B cell (primary cell): ENCODE results near the gene ZNF705A. TPM values are rescaled to one million over a fixed set of nuclear protein-coding genes. Genes with fewer than 3 reads are reported as not detected.

ENCODE experiments used
- ATAC-seq: fragments of 200-7000 bp; cut with Tn5 transposase; one replicate; pipeline ENCODE4 v1.10.0; 2021; ENCODE audit warnings: low read depth, mild to moderate bottlenecking, moderate number of reproducible peaks, moderate library complexity
- CTCF ChIA-PET: fragments of 350-600 bp; sonication (Branson Sonifier 250); formaldehyde crosslinking; loops from one replicate; lab custom pipeline; 2021; ENCODE audit warnings: antibody characterized with exemption, inconsistent platforms; lab: Charles Lee
- POLR2A ChIA-PET: fragments of 350-600 bp; sonication (Branson Sonifier 250); formaldehyde crosslinking; loops from one replicate; lab custom pipeline; 2021; ENCODE audit warnings: antibody characterized with exemption; lab: Charles Lee
- DNase-seq: peaks from one replicate; pipeline ENCODE4 v3.0.0; 2013
- H2AFZ ChIP-seq: 2 replicates; pipeline ENCODE4 v1.6.1; 2012; ENCODE audit warnings: mild to moderate bottlenecking, low read depth, low read length; ENCODE audit not compliant: insufficient read depth, poor library complexity, severe bottlenecking
- H3K27ac ChIP-seq, 2 donors: 1 replicate in 1 of 2; 2 replicates in 1 of 2; pipeline ENCODE4 v1.5.1; 2012 to 2013; ENCODE audit warnings: low read length in 2 of 2, mild to moderate bottlenecking in 2 of 2, moderate library complexity in 1 of 2
- H3K27me3 ChIP-seq, 4 experiments: fragments of 200-600 bp in 1 of 4; sonication (generic) in 1 of 4; replicated peaks in 1 of 4; 1 replicate in 2 of 4; 2 replicates in 2 of 4; pipeline versions ENCODE4 v1.6.1 to v1.7.0; 2013 to 2016; ENCODE audit warnings: low read length in 3 of 4, mild to moderate bottlenecking in 2 of 4, mixed read lengths in 1 of 4, moderate library complexity in 1 of 4; ENCODE audit not compliant: insufficient read depth in 4 of 4, control insufficient read depth in 3 of 4; ENCODE audit errors: control extremely low read depth in 1 of 4
- H3K36me3 ChIP-seq, 2 experiments: replicated peaks in 1 of 2; 1 replicate in 1 of 2; 2 replicates in 1 of 2; pipeline versions ENCODE4 v1.6.1 to v1.7.1; 2013; ENCODE audit warnings: low read length in 1 of 2; ENCODE audit not compliant: insufficient read depth in 2 of 2, control insufficient read depth in 1 of 2; ENCODE audit errors: control extremely low read depth in 1 of 2, extremely low read depth in 1 of 2
- H3K4me1 ChIP-seq, 2 donors: fragments of 200-600 bp in 1 of 2; sonication (generic) in 1 of 2; 1 replicate in 1 of 2; 2 replicates in 1 of 2; pipeline versions ENCODE4 v1.5.1 to v1.6.1; 2013 to 2017; ENCODE audit warnings: low read length in 2 of 2; ENCODE audit not compliant: control insufficient read depth in 2 of 2, insufficient read depth in 2 of 2
- H3K4me2 ChIP-seq: replicated peaks from 2 replicates; pipeline ENCODE3; 2012; ENCODE audit warnings: mild to moderate bottlenecking, low read depth, low read length; ENCODE audit not compliant: poor library complexity, severe bottlenecking
- H3K4me3 ChIP-seq, 5 experiments: fragments of 200-600 bp in 1 of 5; sonication (generic) in 1 of 5; 1 replicate in 3 of 5; 2 replicates in 2 of 5; pipeline versions ENCODE4 v1.5.1 to v1.7.0; 2011 to 2016; ENCODE audit warnings: low read length in 4 of 5, mild to moderate bottlenecking in 4 of 5, low read depth in 2 of 5, control low read depth in 1 of 5, moderate library complexity in 1 of 5; ENCODE audit not compliant: insufficient read depth in 1 of 5; ENCODE audit errors: control extremely low read depth in 1 of 5, extremely low read depth in 1 of 5
- H3K79me2 ChIP-seq: fragments of 200-600 bp; sonication (generic); one replicate; pipeline ENCODE4 v1.6.0; 2016; ENCODE audit warnings: low read length; ENCODE audit not compliant: control insufficient read depth, insufficient read depth
- H3K9ac ChIP-seq: fragments of 200-600 bp; sonication (generic); 2 replicates; pipeline ENCODE4 v1.6.1; 2017; ENCODE audit warnings: mild to moderate bottlenecking, low read length, moderate library complexity
- H3K9me3 ChIP-seq, 3 donors: one replicate each; pipeline versions ENCODE4 v1.6.1 to v1.7.1; 2013; ENCODE audit warnings: low read length in 2 of 3; ENCODE audit not compliant: control insufficient read depth in 2 of 3, insufficient read depth in 1 of 3; ENCODE audit errors: control extremely low read depth in 1 of 3
- H4K20me1 ChIP-seq: 2 replicates; pipeline ENCODE4 v1.6.0; 2012; ENCODE audit warnings: mild to moderate bottlenecking, low read length; ENCODE audit not compliant: insufficient read depth, control insufficient read depth, poor library complexity, severe bottlenecking
- H3K27ac Mint-ChIP-seq: one replicate; pipeline ENCODE4 v1.8.0; 2021; ENCODE audit warnings: mixed read lengths
- H3K27me3 Mint-ChIP-seq: one replicate; pipeline ENCODE4 v1.8.0; 2021; ENCODE audit warnings: mixed read lengths
- H3K4me1 Mint-ChIP-seq: one replicate; pipeline ENCODE4 v1.8.0; 2021; ENCODE audit warnings: mixed read lengths
- H3K4me3 Mint-ChIP-seq: one replicate; pipeline ENCODE4 v1.8.0; 2021; ENCODE audit warnings: mixed read lengths
- H3K9me3 Mint-ChIP-seq: one replicate; pipeline ENCODE4 v1.8.0; 2022; ENCODE audit warnings: mixed read lengths; ENCODE audit not compliant: insufficient read depth
- EZH2 ChIP-seq: IDR thresholded peaks from 2 replicates; pipeline ENCODE4 v1.6.1; 2012; ENCODE audit warnings: borderline replicate concordance, low read depth, mild to moderate bottlenecking, moderate library complexity, low read length; ENCODE audit not compliant: insufficient read depth, poor library complexity, severe bottlenecking
- WGBS: methylation state at CpG from one replicate; pipeline ENCODE4 v1.1.5; 2013; ENCODE audit warnings: missing lambda C conversion rate; ENCODE audit not compliant: insufficient coverage; 5-methylcytosine and 5-hydroxymethylcytosine counted together
- intact Hi-C: fragments of 100-400 bp; cut with micrococcal nuclease; formaldehyde crosslinking; loops from one replicate; pipeline ENCODE4 v1.10.0; 2022
- polyA plus RNA-seq: library from polyadenylated mRNA; depleted of rRNA; stranded (reverse); fragments of >200 nt; gene quantifications from 2 replicates; pipeline ENCODE4 v1.2.3, GENCODE V29; 2012
- total RNA-seq, 2 donors: library from RNA; stranded (reverse); fragments of 120-200 nt in 1 of 2; gene quantifications; 1 replicate in 1 of 2; 2 replicates in 1 of 2; pipeline versions ENCODE4 v1.2.3 to v1.2.4, GENCODE V29; 2013 to 2022
- TF ChIP-seq, protein P1 (sequence below): fragments of 200-600 bp; IDR thresholded peaks from one replicate; pipeline ENCODE4 v1.8.0; 2022; ENCODE audit warnings: antibody characterized with exemption, mild to moderate bottlenecking

The ZNF705A gene
- total and polyA plus RNA-seq, 2 donors (not counting 1 experiment from before 2014, with no cell fraction given), result not detected

DNA sequence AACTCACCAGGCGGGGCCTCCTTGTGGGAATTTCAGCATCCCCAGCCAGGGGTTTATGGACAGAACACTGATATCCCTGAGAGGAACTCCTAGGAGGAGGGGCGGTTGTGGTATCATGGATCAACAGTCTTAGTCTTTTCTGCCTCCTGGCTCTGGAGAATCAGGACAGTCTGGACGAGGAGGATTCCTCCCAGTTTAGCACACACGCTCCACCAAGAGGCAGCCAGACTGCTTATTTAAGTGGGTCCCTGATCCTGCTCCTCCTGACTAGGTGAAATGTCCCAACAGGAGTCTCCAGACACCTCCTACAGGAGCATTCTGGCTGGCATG lies 10.4 kb upstream of the ZNF705A start:
- no peak for TF ChIP-seq EZH2
- TF ChIP-seq, protein P1, sequence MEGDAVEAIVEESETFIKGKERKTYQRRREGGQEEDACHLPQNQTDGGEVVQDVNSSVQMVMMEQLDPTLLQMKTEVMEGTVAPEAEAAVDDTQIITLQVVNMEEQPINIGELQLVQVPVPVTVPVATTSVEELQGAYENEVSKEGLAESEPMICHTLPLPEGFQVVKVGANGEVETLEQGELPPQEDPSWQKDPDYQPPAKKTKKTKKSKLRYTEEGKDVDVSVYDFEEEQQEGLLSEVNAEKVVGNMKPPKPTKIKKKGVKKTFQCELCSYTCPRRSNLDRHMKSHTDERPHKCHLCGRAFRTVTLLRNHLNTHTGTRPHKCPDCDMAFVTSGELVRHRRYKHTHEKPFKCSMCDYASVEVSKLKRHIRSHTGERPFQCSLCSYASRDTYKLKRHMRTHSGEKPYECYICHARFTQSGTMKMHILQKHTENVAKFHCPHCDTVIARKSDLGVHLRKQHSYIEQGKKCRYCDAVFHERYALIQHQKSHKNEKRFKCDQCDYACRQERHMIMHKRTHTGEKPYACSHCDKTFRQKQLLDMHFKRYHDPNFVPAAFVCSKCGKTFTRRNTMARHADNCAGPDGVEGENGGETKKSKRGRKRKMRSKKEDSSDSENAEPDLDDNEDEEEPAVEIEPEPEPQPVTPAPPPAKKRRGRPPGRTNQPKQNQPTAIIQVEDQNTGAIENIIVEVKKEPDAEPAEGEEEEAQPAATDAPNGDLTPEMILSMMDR, result no peak
- Histone ChIP-seq H3K9ac (no peak overlapping the region), H3K79me2 (no peaks in the 10 kb centered on the region), H4K20me1 (no peaks in the 10 kb centered on the region), H3K27me3 (peaks cover 0 to 9% (median 2%) of the 10 kb centered on the region in 4 experiments), H3K9me3 (peaks cover 0 to 6% (median 2%) of the 10 kb centered on the region in 3 donors), H3K4me1 (no peaks in the 10 kb centered on the region), H3K4me2 (no peak overlapping the region), H3K4me3 (no peak overlapping the region), H3K36me3 (peaks cover 0 to 4% of the 10 kb centered on the region in 2 experiments), H2AFZ (no peak overlapping the region), H3K27ac (no peak overlapping the region)
- ChIA-PET CTCF (no interaction called here), POLR2A (no interaction called here)
- DNase-seq (no peak), ATAC-seq (no peak)
- intact Hi-C loops, result no loop called here
- peaks cover 7% of the 10 kb centered on the region for H3K9me3 Mint-ChIP-seq
- H3K4me1 Mint-ChIP-seq, result no peaks in the 10 kb centered on the region
- WGBS, result 86% methylated on average over 3 of the region's 4 CpGs
- no peak overlapping the region for H3K27ac Mint-ChIP-seq
- peaks cover 26% of the 10 kb centered on the region for H3K27me3 Mint-ChIP-seq
- H3K4me3 Mint-ChIP-seq, result no peak overlapping the region

DNA sequence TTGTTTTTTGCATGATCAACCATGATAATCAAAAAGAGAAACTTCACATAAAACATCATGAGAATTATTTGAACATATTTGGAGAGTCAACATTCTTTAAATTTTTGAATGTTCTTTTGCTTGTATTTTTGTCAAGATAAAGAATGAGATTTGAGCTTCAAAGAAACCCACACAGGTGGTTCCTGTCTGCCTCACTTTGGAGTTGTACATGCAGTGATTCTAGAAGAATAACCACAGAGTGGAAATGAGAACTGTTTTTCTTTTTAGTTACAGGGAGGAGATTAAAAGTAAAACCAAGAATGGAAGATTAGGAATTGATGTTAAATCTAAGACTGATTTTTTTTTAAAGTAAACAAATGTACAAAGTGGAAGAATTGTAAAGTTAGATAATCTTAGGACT lies 2.3 kb upstream of the ZNF705A start:
- Histone ChIP-seq H3K9me3 (peaks cover 0 to 1% (median 0%) of the 10 kb centered on the region in 3 donors), H3K4me1 (no peaks in the 10 kb centered on the region), H3K9ac (no peak overlapping the region), H2AFZ (no peak overlapping the region), H3K4me2 (no peak overlapping the region), H3K4me3 (no peak overlapping the region), H3K36me3 (no peaks in the 10 kb centered on the region), H3K79me2 (no peaks in the 10 kb centered on the region), H3K27ac (no peak overlapping the region), H3K27me3 (peaks cover 0 to 5% (median 0%) of the 10 kb centered on the region in 4 experiments), H4K20me1 (no peaks in the 10 kb centered on the region)
- no peaks in the 10 kb centered on the region for H3K9me3 Mint-ChIP-seq
- no peak for DNase-seq
- H3K27me3 Mint-ChIP-seq, result peaks cover 31% of the 10 kb centered on the region
- no peak for ATAC-seq
- ChIA-PET POLR2A (no interaction called here), CTCF (no interaction called here)
- no peak overlapping the region for H3K4me3 Mint-ChIP-seq
- TF ChIP-seq, protein P1, result no peak
- no peak for TF ChIP-seq EZH2
- intact Hi-C loops, result no loop called here
- H3K4me1 Mint-ChIP-seq, result peaks cover 2% of the 10 kb centered on the region
- H3K27ac Mint-ChIP-seq, result no peak overlapping the region
